Fibroblast of lung (primary cell): ENCODE results near the gene FCRL3. TPM values are rescaled to one million over a fixed set of nuclear protein-coding genes. Genes with fewer than 3 reads are reported as not detected.

Experiments
- DNase-seq, 2 donors: peaks; one replicate each; pipeline versions ENCODE4 v3.0.0 to v3.0.0-alpha.2; 2010; ENCODE audit warnings: low read depth in 2 of 2
- H2AFZ ChIP-seq: 2 replicates; pipeline ENCODE4 v1.5.1; 2012; ENCODE audit warnings: low read length, control low read depth, inconsistent platforms
- H3K27ac ChIP-seq: 2 replicates; pipeline ENCODE4 v1.5.1; 2011; ENCODE audit warnings: low read length, control low read depth; ENCODE audit not compliant: insufficient read depth
- H3K27me3 ChIP-seq: 2 replicates; pipeline ENCODE4 v1.5.1; 2011; ENCODE audit warnings: mild to moderate bottlenecking, low read length; ENCODE audit not compliant: control insufficient read depth, insufficient read depth
- H3K36me3 ChIP-seq: 2 replicates; pipeline ENCODE4 v1.5.1; 2011; ENCODE audit warnings: low read length; ENCODE audit not compliant: control insufficient read depth, insufficient read depth
- H3K4me1 ChIP-seq: 2 replicates; pipeline ENCODE4 v1.5.1; 2011; ENCODE audit warnings: low read length; ENCODE audit not compliant: control insufficient read depth, insufficient read depth; ENCODE audit errors: extremely low read depth
- H3K4me2 ChIP-seq: 2 replicates; pipeline ENCODE4 v1.5.1; 2011; ENCODE audit warnings: low read length, control low read depth; ENCODE audit not compliant: insufficient read depth; ENCODE audit errors: extremely low read depth
- H3K4me3 ChIP-seq, 4 experiments: fragments of 200-600 bp in 1 of 4; sonication (generic) in 1 of 4; replicated peaks in 1 of 4; 2 replicates each; pipeline ENCODE4 v1.5.1; 2011 to 2016; ENCODE audit warnings: low read length in 4 of 4, low read depth in 3 of 4, mild to moderate bottlenecking in 3 of 4, control low read depth in 2 of 4, inconsistent platforms in 1 of 4, mixed read lengths in 1 of 4; ENCODE audit not compliant: insufficient read depth in 1 of 4; ENCODE audit errors: control extremely low read depth in 1 of 4
- H3K79me2 ChIP-seq: 2 replicates; pipeline ENCODE4 v1.5.1; 2012; ENCODE audit warnings: mild to moderate bottlenecking, low read length, inconsistent platforms; ENCODE audit not compliant: control insufficient read depth, insufficient read depth
- H3K9ac ChIP-seq: 2 replicates; pipeline ENCODE4 v1.5.1; 2011; ENCODE audit warnings: mild to moderate bottlenecking, low read length, control low read depth; ENCODE audit not compliant: insufficient read depth
- H3K9me3 ChIP-seq: 2 replicates; pipeline ENCODE4 v1.5.1; 2012; ENCODE audit warnings: low read depth, low read length; ENCODE audit not compliant: control insufficient read depth, insufficient read depth
- H4K20me1 ChIP-seq: 2 replicates; pipeline ENCODE4 v1.5.1; 2011; ENCODE audit warnings: low read length; ENCODE audit not compliant: control insufficient read depth, insufficient read depth; ENCODE audit errors: extremely low read depth
- EZH2 ChIP-seq: IDR thresholded peaks from 2 replicates; pipeline ENCODE4 v1.5.1; 2012; ENCODE audit warnings: low read length, control low read depth, mild to moderate bottlenecking; ENCODE audit errors: missing control alignments
- polyA plus RNA-seq, 2 donors: library from polyadenylated mRNA; depleted of rRNA in 1 of 2; stranded (reverse) in 1 of 2; unstranded in 1 of 2; fragments of >200 nt; gene quantifications; 2 replicates each; pipeline ENCODE4 v1.2.1, GENCODE V29; 2011 to 2012; ENCODE audit warnings: missing spikeins in 1 of 2
- total RNA-seq: library from RNA; depleted of rRNA; stranded (reverse); fragments of >200 nt; gene quantifications from 2 replicates; pipeline ENCODE4 v1.2.1, GENCODE V29; 2014
- TF ChIP-seq, protein P1 (sequence below), 2 donors: IDR thresholded peaks in 1 of 2; conservative IDR thresholded peaks in 1 of 2; 1 replicate in 1 of 2; 2 replicates in 1 of 2; pipeline ENCODE4 v1.5.1; 2011 to 2012; ENCODE audit warnings: low read length in 2 of 2, control low read depth in 1 of 2, inconsistent platforms in 1 of 2, low read depth in 1 of 2, mild to moderate bottlenecking in 1 of 2

FCRL3 gene
- total and polyA plus RNA-seq, 2 donors (not counting 1 experiment from before 2014, with no cell fraction given), result not detected

GRCh38 chr1:157711802-157712201 is 11.2 kb upstream of the FCRL3 start:
- no peak overlapping the region for H3K27ac ChIP-seq
- no peak overlapping the region for H3K9ac ChIP-seq
- H3K4me2 ChIP-seq, result no peak overlapping the region
- H3K27me3 ChIP-seq, result no peaks in the 10 kb centered on the region
- no peak overlapping the region for H2AFZ ChIP-seq
- H3K4me3 ChIP-seq, result no peak overlapping the region
- H3K79me2 ChIP-seq, result no peaks in the 10 kb centered on the region
- DNase-seq, result no peak
- H3K4me1 ChIP-seq, result no peaks in the 10 kb centered on the region
- H3K36me3 ChIP-seq, result no peaks in the 10 kb centered on the region
- no peaks in the 10 kb centered on the region for H3K9me3 ChIP-seq
- TF ChIP-seq, protein P1, sequence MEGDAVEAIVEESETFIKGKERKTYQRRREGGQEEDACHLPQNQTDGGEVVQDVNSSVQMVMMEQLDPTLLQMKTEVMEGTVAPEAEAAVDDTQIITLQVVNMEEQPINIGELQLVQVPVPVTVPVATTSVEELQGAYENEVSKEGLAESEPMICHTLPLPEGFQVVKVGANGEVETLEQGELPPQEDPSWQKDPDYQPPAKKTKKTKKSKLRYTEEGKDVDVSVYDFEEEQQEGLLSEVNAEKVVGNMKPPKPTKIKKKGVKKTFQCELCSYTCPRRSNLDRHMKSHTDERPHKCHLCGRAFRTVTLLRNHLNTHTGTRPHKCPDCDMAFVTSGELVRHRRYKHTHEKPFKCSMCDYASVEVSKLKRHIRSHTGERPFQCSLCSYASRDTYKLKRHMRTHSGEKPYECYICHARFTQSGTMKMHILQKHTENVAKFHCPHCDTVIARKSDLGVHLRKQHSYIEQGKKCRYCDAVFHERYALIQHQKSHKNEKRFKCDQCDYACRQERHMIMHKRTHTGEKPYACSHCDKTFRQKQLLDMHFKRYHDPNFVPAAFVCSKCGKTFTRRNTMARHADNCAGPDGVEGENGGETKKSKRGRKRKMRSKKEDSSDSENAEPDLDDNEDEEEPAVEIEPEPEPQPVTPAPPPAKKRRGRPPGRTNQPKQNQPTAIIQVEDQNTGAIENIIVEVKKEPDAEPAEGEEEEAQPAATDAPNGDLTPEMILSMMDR (conservative IDR thresholded peaks at IDR 0.05 in 1 of 2, IDR thresholded peaks at IDR 0.05 in 1 of 2; ENCODE audit: low read depth in 1 of 2, low read length in 2 of 2), result no peak
- TF ChIP-seq EZH2, result no peak
- H4K20me1 ChIP-seq, result no peaks in the 10 kb centered on the region

GRCh38 chr1:157704878-157705277 is 4.3 kb upstream of the FCRL3 start:
- Histone ChIP-seq H3K79me2 (no peaks in the 10 kb centered on the region), H3K36me3 (no peaks in the 10 kb centered on the region), H4K20me1 (no peaks in the 10 kb centered on the region), H3K4me3 (no peak overlapping the region), H3K4me1 (no peaks in the 10 kb centered on the region), H3K9ac (no peak overlapping the region), H2AFZ (no peak overlapping the region), H3K9me3 (no peaks in the 10 kb centered on the region), H3K27me3 (no peaks in the 10 kb centered on the region), H3K4me2 (no peak overlapping the region), H3K27ac (no peak overlapping the region)
- no peak for DNase-seq
- TF ChIP-seq, protein P1 (conservative IDR thresholded peaks at IDR 0.05 in 1 of 2, IDR thresholded peaks at IDR 0.05 in 1 of 2; ENCODE audit: low read depth in 1 of 2, low read length in 2 of 2), result no peak
- no peak for TF ChIP-seq EZH2

DNA sequence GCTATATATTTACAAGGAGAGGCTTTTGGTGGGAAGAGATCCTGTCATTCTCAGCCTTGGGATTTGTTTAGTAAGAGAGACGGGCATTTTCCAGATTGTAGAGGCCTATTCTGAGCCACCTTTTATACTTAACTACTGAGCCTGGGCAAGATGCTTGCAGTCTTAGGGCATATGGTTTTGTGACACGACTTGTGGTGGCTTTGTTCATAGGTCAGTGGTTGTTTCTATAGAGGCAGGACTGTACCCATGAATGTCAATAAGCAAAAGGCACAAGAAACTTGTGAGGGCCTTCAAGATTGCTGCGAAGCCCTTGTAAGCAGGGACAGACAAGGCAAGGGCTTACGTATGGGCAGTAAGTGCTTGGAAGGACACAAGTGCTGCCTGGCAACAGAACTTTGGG is 3.4 kb upstream of the FCRL3 start:
- Histone ChIP-seq H3K27ac (no peak overlapping the region), H4K20me1 (no peaks in the 10 kb centered on the region), H3K9me3 (no peaks in the 10 kb centered on the region), H3K36me3 (no peaks in the 10 kb centered on the region), H3K9ac (no peak overlapping the region), H3K79me2 (no peaks in the 10 kb centered on the region), H3K4me3 (no peak overlapping the region), H3K4me2 (no peak overlapping the region), H3K4me1 (no peaks in the 10 kb centered on the region), H3K27me3 (no peaks in the 10 kb centered on the region), H2AFZ (no peak overlapping the region)
- TF ChIP-seq, protein P1 (conservative IDR thresholded peaks at IDR 0.05 in 1 of 2, IDR thresholded peaks at IDR 0.05 in 1 of 2; ENCODE audit: low read depth in 1 of 2, low read length in 2 of 2), result no peak
- TF ChIP-seq EZH2, result no peak
- no peak for DNase-seq
